GM23338 (cell line): ENCODE data around the gene LRRC27. TPM values are rescaled to one million over a fixed set of nuclear protein-coding genes. Genes with fewer than 3 reads are reported as not detected.

Experiments used
- ATAC-seq: fragments of 200-7000 bp; cut with Tn5 transposase; 3 replicates; pipeline ENCODE4 v1.9.1; 2020
- DNase-seq: peaks from one replicate; pipeline ENCODE4 v3.0.0-alpha.2; 2015; ENCODE audit warnings: low spot score
- H2AFZ ChIP-seq: fragments of 200-600 bp; sonication (generic); 2 replicates; pipeline ENCODE4 v1.8.0; 2016; ENCODE audit warnings: antibody characterized with exemption, mild to moderate bottlenecking, moderate library complexity
- H3F3A ChIP-seq: fragments of 200-600 bp; sonication (generic); replicated peaks from 2 replicates; pipeline ENCODE4 v1.8.0; 2017; ENCODE audit warnings: antibody characterized with exemption, mixed run types, low read depth
- H3K27ac ChIP-seq: fragments of 200-600 bp; sonication (generic); 2 replicates; pipeline ENCODE4 v1.6.1; 2016; ENCODE audit warnings: low read depth
- H3K27me3 ChIP-seq: fragments of 200-600 bp; sonication (generic); 2 replicates; pipeline ENCODE4 v1.8.0; 2016; ENCODE audit warnings: mild to moderate bottlenecking, mixed run types, moderate library complexity; ENCODE audit not compliant: insufficient read depth
- H3K36me3 ChIP-seq: fragments of 200-600 bp; sonication (generic); 2 replicates; pipeline ENCODE4 v1.8.0; 2016; ENCODE audit warnings: mild to moderate bottlenecking; ENCODE audit not compliant: insufficient read depth
- H3K4me1 ChIP-seq: fragments of 200-600 bp; sonication (generic); 2 replicates; pipeline ENCODE4 v1.8.0; 2016; ENCODE audit warnings: mild to moderate bottlenecking, moderate library complexity; ENCODE audit not compliant: insufficient read depth
- H3K4me2 ChIP-seq: fragments of 200-600 bp; sonication (generic); 2 replicates; pipeline ENCODE4 v1.7.1; 2017; ENCODE audit warnings: mixed run types
- H3K4me3 ChIP-seq: fragments of 200-600 bp; sonication (generic); 2 replicates; pipeline ENCODE4 v1.6.1; 2016; ENCODE audit warnings: mixed run types
- H3K79me2 ChIP-seq: fragments of 200-600 bp; sonication (generic); replicated peaks from 2 replicates; pipeline ENCODE4 v1.8.0; 2017; ENCODE audit warnings: mild to moderate bottlenecking; ENCODE audit not compliant: insufficient read depth
- H3K9me2 ChIP-seq: fragments of 200-600 bp; sonication (generic); 2 replicates; pipeline ENCODE4 v1.8.0; 2017; ENCODE audit not compliant: insufficient read depth
- H4K20me1 ChIP-seq: fragments of 200-600 bp; sonication (generic); replicated peaks from 2 replicates; pipeline ENCODE4 v1.8.0; 2017; ENCODE audit warnings: mild to moderate bottlenecking; ENCODE audit not compliant: insufficient read depth
- H3K27ac Mint-ChIP-seq: 2 replicates; pipeline ENCODE4 v1.8.0; 2020; ENCODE audit warnings: inconsistent platforms, mild to moderate bottlenecking, moderate library complexity, mixed read lengths
- H3K27me3 Mint-ChIP-seq: 3 replicates; pipeline ENCODE4 v1.8.0; 2022; ENCODE audit warnings: low read depth, mild to moderate bottlenecking, moderate library complexity, mixed read lengths, inconsistent platforms; ENCODE audit not compliant: insufficient read depth, poor library complexity
- H3K36me3 Mint-ChIP-seq: 3 replicates; pipeline ENCODE4 v1.8.0; 2021; ENCODE audit warnings: low read depth, mild to moderate bottlenecking, inconsistent platforms, moderate library complexity, mixed read lengths
- H3K4me1 Mint-ChIP-seq: 3 replicates; pipeline ENCODE4 v1.8.0; 2020; ENCODE audit warnings: mild to moderate bottlenecking, inconsistent platforms, mixed read lengths
- H3K4me3 Mint-ChIP-seq: 3 replicates; pipeline ENCODE4 v1.8.0; 2021; ENCODE audit warnings: moderate library complexity, mild to moderate bottlenecking, inconsistent platforms, mixed read lengths
- H3K9me3 Mint-ChIP-seq: 3 replicates; pipeline ENCODE4 v1.8.0; 2020; ENCODE audit warnings: moderate library complexity, mild to moderate bottlenecking, inconsistent platforms, mixed read lengths
- CREB1 ChIP-seq: fragments of 250-450 bp; sonication (Bioruptor Pico); IDR thresholded peaks from 2 replicates; pipeline ENCODE4 v1.5.0; 2020; ENCODE audit warnings: low read depth, mild to moderate bottlenecking, moderate library complexity
- CTCF ChIP-seq, 2 experiments: fragments of 200-600 bp in 1 of 2; sonication (generic) in 1 of 2; conservative IDR thresholded peaks; 2 replicates each; pipeline versions ENCODE4 v1.5.1 to v1.6.1; 2016 to 2017; ENCODE audit warnings: antibody characterized with exemption in 2 of 2, low read depth in 2 of 2, mild to moderate bottlenecking in 2 of 2, moderate library complexity in 1 of 2
- ETS1 ChIP-seq: IDR thresholded peaks from 2 replicates; pipeline ENCODE4 v1.6.1; 2016; ENCODE audit warnings: antibody characterized with exemption
- EZH2 ChIP-seq: fragments of 200-600 bp; sonication (generic); IDR thresholded peaks from one replicate; pipeline ENCODE4 v1.8.0; 2017; ENCODE audit warnings: antibody characterized with exemption, mild to moderate bottlenecking, low read depth; ENCODE audit not compliant: unreplicated experiment
- EZH2phosphoT487 ChIP-seq: fragments of 200-600 bp; sonication (generic); IDR thresholded peaks from one replicate; pipeline ENCODE4 v1.8.1; 2018; ENCODE audit warnings: antibody characterized with exemption; ENCODE audit not compliant: unreplicated experiment
- JUNB ChIP-seq: IDR thresholded peaks from one replicate; pipeline ENCODE4 v1.6.1; 2016; ENCODE audit warnings: antibody characterized with exemption; ENCODE audit not compliant: unreplicated experiment
- NANOG ChIP-seq: IDR thresholded peaks from 2 replicates; pipeline ENCODE4 v1.6.1; 2016; ENCODE audit warnings: antibody characterized with exemption, borderline replicate concordance
- POLR2AphosphoS5 ChIP-seq: IDR thresholded peaks from 2 replicates; pipeline ENCODE4 v1.6.1; 2016; ENCODE audit warnings: antibody characterized with exemption, low read depth
- REST ChIP-seq: IDR thresholded peaks from one replicate; pipeline ENCODE4 v1.6.1; 2018; ENCODE audit warnings: antibody characterized with exemption; ENCODE audit not compliant: unreplicated experiment
- STAT1 ChIP-seq: IDR thresholded peaks from one replicate; pipeline ENCODE4 v1.6.1; 2016; ENCODE audit warnings: antibody characterized with exemption; ENCODE audit not compliant: unreplicated experiment
- ZNF114 ChIP-seq: fragments of 250-450 bp; sonication (Bioruptor Pico); IDR thresholded peaks from 2 replicates; pipeline ENCODE4 v1.5.0; 2020; ENCODE audit warnings: mild to moderate bottlenecking, moderate library complexity
- ZNF331 ChIP-seq: fragments of 250-450 bp; sonication (Bioruptor Pico); IDR thresholded peaks from 2 replicates; pipeline ENCODE4 v1.5.0; 2020; ENCODE audit warnings: low read depth, mild to moderate bottlenecking, moderate library complexity
- ZNF462 ChIP-seq: fragments of 250-450 bp; sonication (Bioruptor Pico); IDR thresholded peaks from 2 replicates; pipeline ENCODE4 v1.5.0; 2020; ENCODE audit warnings: mild to moderate bottlenecking, moderate library complexity
- polyA plus RNA-seq: library from polyadenylated mRNA; unstranded; fragments of >200 nt; fragmentation: Nextera tagmentation; extraction: Ambion mirVana; gene quantifications from 2 replicates; pipeline ENCODE4 v1.2.1, GENCODE V29; 2016
- total RNA-seq: library from RNA; depleted of rRNA; stranded (reverse); fragments of >200 nt; shearing (Covaris generic); gene quantifications from 2 replicates; pipeline ENCODE4 v1.2.3, GENCODE V29; 2014

LRRC27 gene
- total and polyA plus RNA-seq, 2 experiments from 2014 or later: 2.9 to 3.5 TPM

- H3K36me3 ChIP-seq: no peaks in the 10 kb centered on the region
- H3K4me3 Mint-ChIP-seq: no peak overlapping the region
- ATAC-seq: no peak
- H3K27ac ChIP-seq: no peak overlapping the region
- peaks cover 12% of the 10 kb centered on the region for H3K27me3 Mint-ChIP-seq
- TF ChIP-seq EZH2: no peak
- TF ChIP-seq STAT1: no peak
- no peak for TF ChIP-seq ZNF462 (CRISPR knock-in tag)
- TF ChIP-seq NANOG: no peak
- no peak for TF ChIP-seq JUNB
- no peak for TF ChIP-seq CTCF (conservative IDR thresholded peaks at IDR 0.05; ENCODE audit: low read depth in 2 of 2)
- no peak for TF ChIP-seq EZH2phosphoT487
- TF ChIP-seq POLR2AphosphoS5: no peak
- no peak for TF ChIP-seq ZNF114 (CRISPR knock-in tag)
- TF ChIP-seq ETS1: no peak
- no peak for TF ChIP-seq CREB1 (CRISPR knock-in tag)
- TF ChIP-seq ZNF331: no peak
- no peak for TF ChIP-seq REST
- H3K4me1 Mint-ChIP-seq: peaks cover 17% of the 10 kb centered on the region
- no peak overlapping the region for H3K27ac Mint-ChIP-seq
- H3K4me2 ChIP-seq: no peak overlapping the region
- H3K9me2 ChIP-seq: no peaks in the 10 kb centered on the region
- H2AFZ ChIP-seq: no peak overlapping the region
- no peaks in the 10 kb centered on the region for H4K20me1 ChIP-seq
- no peak overlapping the region for H3K4me3 ChIP-seq
- no peaks in the 10 kb centered on the region for H3K36me3 Mint-ChIP-seq
- peaks cover 9% of the 10 kb centered on the region; the same call in 1 of the 2 replicates for H3K4me1 ChIP-seq
- H3F3A ChIP-seq: no peaks in the 10 kb centered on the region
- H3K27me3 ChIP-seq: no peaks in the 10 kb centered on the region
- no peaks in the 10 kb centered on the region for H3K79me2 ChIP-seq
- H3K9me3 Mint-ChIP-seq: no peaks in the 10 kb centered on the region
- no peak for DNase-seq
These were observed 54.4 kb downstream of the LRRC27 start for GRCh38 chr10:132386419-132386831.
